GM12873 (cell line): ENCODE results near the gene COL27A1.

ENCODE experiments used
- TF ChIP-seq, protein P1 (sequence below): IDR thresholded peaks from 2 replicates; pipeline ENCODE4 v1.5.1; 2012; ENCODE audit warnings: low read depth, mild to moderate bottlenecking, moderate library complexity, low read length, control low read depth; ENCODE audit not compliant: insufficient read depth; ENCODE audit errors: missing control alignments

COL27A1 gene

GRCh38 chr9:114203410-114204140 is 48.2 kb downstream of the COL27A1 start:
- TF ChIP-seq, protein P1, sequence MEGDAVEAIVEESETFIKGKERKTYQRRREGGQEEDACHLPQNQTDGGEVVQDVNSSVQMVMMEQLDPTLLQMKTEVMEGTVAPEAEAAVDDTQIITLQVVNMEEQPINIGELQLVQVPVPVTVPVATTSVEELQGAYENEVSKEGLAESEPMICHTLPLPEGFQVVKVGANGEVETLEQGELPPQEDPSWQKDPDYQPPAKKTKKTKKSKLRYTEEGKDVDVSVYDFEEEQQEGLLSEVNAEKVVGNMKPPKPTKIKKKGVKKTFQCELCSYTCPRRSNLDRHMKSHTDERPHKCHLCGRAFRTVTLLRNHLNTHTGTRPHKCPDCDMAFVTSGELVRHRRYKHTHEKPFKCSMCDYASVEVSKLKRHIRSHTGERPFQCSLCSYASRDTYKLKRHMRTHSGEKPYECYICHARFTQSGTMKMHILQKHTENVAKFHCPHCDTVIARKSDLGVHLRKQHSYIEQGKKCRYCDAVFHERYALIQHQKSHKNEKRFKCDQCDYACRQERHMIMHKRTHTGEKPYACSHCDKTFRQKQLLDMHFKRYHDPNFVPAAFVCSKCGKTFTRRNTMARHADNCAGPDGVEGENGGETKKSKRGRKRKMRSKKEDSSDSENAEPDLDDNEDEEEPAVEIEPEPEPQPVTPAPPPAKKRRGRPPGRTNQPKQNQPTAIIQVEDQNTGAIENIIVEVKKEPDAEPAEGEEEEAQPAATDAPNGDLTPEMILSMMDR = no peak

DNA sequence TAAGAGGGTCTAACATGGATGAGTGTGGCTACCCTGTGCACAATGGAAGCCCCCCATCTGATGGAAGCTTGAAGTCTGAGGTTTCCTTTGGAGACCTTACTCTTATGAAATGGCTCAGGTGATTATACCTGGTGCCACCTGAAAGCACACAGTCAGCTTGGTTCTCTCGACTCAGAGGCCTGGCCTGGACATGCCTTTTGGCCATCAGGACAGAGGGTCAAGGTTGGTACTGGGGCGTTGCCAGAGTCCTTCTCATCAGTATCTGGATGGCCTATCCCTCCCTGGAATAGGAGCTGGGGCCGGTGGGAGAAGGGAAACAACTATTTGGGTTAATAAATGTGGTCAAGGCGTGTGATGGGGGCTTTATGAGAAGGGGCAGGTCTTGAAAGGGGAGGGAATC is 48.9 kb downstream of the COL27A1 start:
- TF ChIP-seq, protein P1 = no peak

- TF ChIP-seq, protein P1 = no peak
Observed at GRCh38 chr9:114205171-114206015, 50.1 kb downstream of the COL27A1 start.

GRCh38 chr9:114206221-114206789 is 51.0 kb downstream of the COL27A1 start:
- TF ChIP-seq, protein P1 = no peak

DNA sequence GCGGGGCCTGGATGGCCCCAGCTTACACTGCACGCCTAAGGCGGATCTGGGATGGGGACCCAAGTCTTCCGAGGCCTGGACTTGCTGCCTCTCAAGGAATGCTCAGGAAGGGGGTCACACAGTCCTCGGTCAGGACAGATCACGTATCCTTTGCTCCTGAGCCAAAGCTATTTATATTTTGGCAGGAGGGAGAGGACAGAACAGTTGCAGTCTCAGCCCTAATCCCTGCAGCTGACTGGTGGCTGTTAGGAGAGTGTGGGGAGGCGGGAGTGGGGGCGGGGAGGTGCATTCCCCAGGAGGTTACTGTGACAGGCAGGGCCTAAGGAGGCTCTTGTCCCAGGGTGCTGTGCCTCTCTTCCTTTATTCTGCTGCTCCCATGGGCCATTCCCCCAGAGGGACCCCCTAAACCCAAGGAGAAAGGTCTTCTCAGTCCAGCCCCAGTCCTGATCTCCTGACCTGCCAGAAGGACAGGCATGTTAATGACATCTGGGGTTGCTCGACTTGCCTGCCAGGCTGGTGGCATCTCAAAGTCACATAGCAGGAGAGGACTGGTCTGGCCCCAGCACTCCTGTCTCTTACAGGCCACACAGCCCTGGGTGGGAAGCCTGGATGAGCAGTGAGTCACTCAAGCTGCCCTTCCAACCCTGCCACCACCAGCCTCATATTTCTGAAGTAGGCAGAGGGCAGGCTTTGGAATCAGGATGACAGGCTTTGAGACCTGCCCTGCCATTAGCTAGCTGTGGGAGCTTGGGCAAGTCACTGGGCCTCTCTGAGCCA is 51.9 kb downstream of the COL27A1 start:
- TF ChIP-seq, protein P1 = no peak

GRCh38 chr9:114207845-114208244 is 52.5 kb downstream of the COL27A1 start:
- TF ChIP-seq, protein P1 = no peak
